ENCODE measurements around the gene PRELID1.
"Not testable (repeated sequence)": the region's sequence is repeated elsewhere in the genome, so short reads cannot be mapped to it uniquely, and the experiment has no call there.

The PRELID1 gene

GRCh38 chr5:177303121-177303924 lies at the start of gene PRELID1, which contains the start of gene RAB24:
Gene PRELID1 (plus strand): TSS chr5:177303799. CDS start chr5:177303986, 187 bp downstream.
Gene RAB24 (minus strand): TSS chr5:177303719. CDS start chr5:177303288, 431 bp downstream.
- DNase-seq (ENCODE audit: low read depth in 2 of 2): peak; percentile 86 to 89

- DNase-seq (ENCODE audit: low read depth in 2 of 2): no peak
Observed at GRCh38 chr5:177256296-177256695, 47.3 kb upstream of the PRELID1 start.

- DNase-seq (ENCODE audit: low read depth in 2 of 2): not testable (repeated sequence)
Observed at GRCh38 chr5:177258711-177259110, 44.9 kb upstream of the PRELID1 start.

GRCh38 chr5:177260961-177261360 lies 42.6 kb upstream of the PRELID1 start:
- DNase-seq (ENCODE audit: low read depth in 2 of 2): no peak

- no peak for DNase-seq (ENCODE audit: low read depth in 2 of 2)
Observed at GRCh38 chr5:177261510-177261909, 42.1 kb upstream of the PRELID1 start.

- DNase-seq (ENCODE audit: low read depth in 2 of 2): no peak
Observed at GRCh38 chr5:177264178-177264577, 39.4 kb upstream of the PRELID1 start.

- DNase-seq (ENCODE audit: low read depth in 2 of 2): no peak
Observed at GRCh38 chr5:177265395-177265794, 38.2 kb upstream of the PRELID1 start.

- DNase-seq (ENCODE audit: low read depth in 2 of 2): no peak
Observed at GRCh38 chr5:177269232-177269895, 34.2 kb upstream of the PRELID1 start.

- no peak for DNase-seq (ENCODE audit: low read depth in 2 of 2)
Observed at GRCh38 chr5:177269976-177270375, 33.6 kb upstream of the PRELID1 start.

- DNase-seq (ENCODE audit: low read depth in 2 of 2): no peak
Observed at GRCh38 chr5:177270653-177271052, 32.9 kb upstream of the PRELID1 start.

GRCh38 chr5:177271113-177271512 lies 32.5 kb upstream of the PRELID1 start:
- no peak for DNase-seq (ENCODE audit: low read depth in 2 of 2)

- DNase-seq (ENCODE audit: low read depth in 2 of 2): no peak
Observed at GRCh38 chr5:177275883-177276282, 27.7 kb upstream of the PRELID1 start.

GRCh38 chr5:177276886-177277285 lies 26.7 kb upstream of the PRELID1 start:
- DNase-seq (ENCODE audit: low read depth in 2 of 2): no peak

GRCh38 chr5:177288191-177288590 lies 15.4 kb upstream of the PRELID1 start:
- DNase-seq (ENCODE audit: low read depth in 2 of 2): no peak

GRCh38 chr5:177290816-177291596 lies 12.6 kb upstream of the PRELID1 start:
- DNase-seq (ENCODE audit: low read depth in 2 of 2): no peak

- DNase-seq (ENCODE audit: low read depth in 2 of 2): no peak
Observed at GRCh38 chr5:177291735-177292134, 11.9 kb upstream of the PRELID1 start.

GRCh38 chr5:177293819-177294581 lies 9.6 kb upstream of the PRELID1 start:
- DNase-seq (ENCODE audit: low read depth in 2 of 2): no peak

GRCh38 chr5:177294632-177295031 lies 9.0 kb upstream of the PRELID1 start:
- no peak for DNase-seq (ENCODE audit: low read depth in 2 of 2)

GRCh38 chr5:177295924-177296323 lies 7.7 kb upstream of the PRELID1 start:
- DNase-seq (ENCODE audit: low read depth in 2 of 2): no peak

- DNase-seq (ENCODE audit: low read depth in 2 of 2): no peak
Observed at GRCh38 chr5:177296581-177296980, 7.0 kb upstream of the PRELID1 start.

GRCh38 chr5:177297922-177298321 lies 5.7 kb upstream of the PRELID1 start:
- no peak for DNase-seq (ENCODE audit: low read depth in 2 of 2)

- DNase-seq (ENCODE audit: low read depth in 2 of 2): no peak
Observed at GRCh38 chr5:177299697-177300096, 3.9 kb upstream of the PRELID1 start.

All from activated CD4-positive, alpha-beta T cell treated with anti-CD3 and anti-CD28 coated beads for 24 hours (primary cell).